Karpas-422 (cell line): ENCODE measurements around the gene SMYD3. TPM values are rescaled to one million over a fixed set of nuclear protein-coding genes. Genes with fewer than 3 reads are reported as not detected.

Source experiments
- DNase-seq: peaks from one replicate; pipeline ENCODE4 v3.0.0-alpha.2; 2015
- H2AFZ ChIP-seq: fragments of 200-600 bp; sonication (generic); 2 replicates; pipeline ENCODE4 v1.6.1; 2014; ENCODE audit warnings: antibody characterized with exemption, low read length, mixed read lengths
- H3K27ac ChIP-seq: fragments of 200-600 bp; sonication (generic); 2 replicates; pipeline ENCODE4 v1.5.1; 2014; ENCODE audit warnings: mild to moderate bottlenecking, low read length, moderate library complexity
- H3K27me3 ChIP-seq: fragments of 200-600 bp; sonication (generic); 2 replicates; pipeline ENCODE4 v1.6.1; 2014; ENCODE audit warnings: low read length, mixed read lengths
- H3K36me3 ChIP-seq: fragments of 200-600 bp; sonication (generic); 2 replicates; pipeline ENCODE4 v1.6.1; 2014; ENCODE audit warnings: low read length, mixed read lengths; ENCODE audit not compliant: insufficient read depth
- H3K4me1 ChIP-seq: fragments of 200-600 bp; sonication (generic); 2 replicates; pipeline ENCODE4 v1.6.1; 2014; ENCODE audit warnings: mild to moderate bottlenecking, low read length, mixed read lengths
- H3K4me2 ChIP-seq: fragments of 200-600 bp; sonication (generic); 2 replicates; pipeline ENCODE4 v1.6.1; 2014; ENCODE audit warnings: low read length, low read depth, mild to moderate bottlenecking; ENCODE audit not compliant: poor library complexity, severe bottlenecking
- H3K4me3 ChIP-seq: fragments of 200-600 bp; sonication (generic); 2 replicates; pipeline ENCODE4 v1.5.1; 2014; ENCODE audit warnings: mild to moderate bottlenecking, antibody characterized with exemption, low read length, mixed read lengths
- H3K79me2 ChIP-seq: fragments of 200-600 bp; sonication (generic); 2 replicates; pipeline ENCODE4 v1.6.1; 2014; ENCODE audit warnings: mild to moderate bottlenecking, low read length, mixed read lengths
- H3K9ac ChIP-seq: fragments of 200-600 bp; sonication (generic); 2 replicates; pipeline ENCODE4 v1.6.0; 2014; ENCODE audit warnings: low read length
- H3K9me2 ChIP-seq: fragments of 200-600 bp; sonication (generic), shearing (Covaris generic); replicated peaks from 2 replicates; pipeline ENCODE4 v1.6.0; 2014; ENCODE audit warnings: mild to moderate bottlenecking, low read length, moderate library complexity; ENCODE audit not compliant: insufficient read depth
- H3K9me3 ChIP-seq: fragments of 300-700, 200-600 bp; sonication (generic); 2 replicates; pipeline ENCODE4 v1.6.1; 2014; ENCODE audit warnings: low read length, mixed read lengths
- H4K20me1 ChIP-seq: fragments of 200-600 bp; sonication (generic); 2 replicates; pipeline ENCODE4 v1.6.1; 2014; ENCODE audit warnings: mild to moderate bottlenecking, antibody characterized with exemption, low read length, low read depth; ENCODE audit not compliant: insufficient read depth
- total RNA-seq: library from RNA; depleted of rRNA; stranded (reverse); fragments of >200 nt; shearing (Covaris generic); gene quantifications from 2 replicates; pipeline ENCODE4 v1.2.3, GENCODE V29; 2014; ENCODE audit warnings: low replicate concordance

SMYD3 gene
- total RNA-seq, 1 experiment from 2014 or later: 67.1 TPM

- DNase-seq: no peak
- no peak overlapping the region for H3K9ac ChIP-seq
- no peak overlapping the region for H3K4me2 ChIP-seq
- H2AFZ ChIP-seq: no peak overlapping the region
- H4K20me1 ChIP-seq: no peaks in the 10 kb centered on the region
- H3K4me3 ChIP-seq: no peak overlapping the region
- no peaks in the 10 kb centered on the region for H3K4me1 ChIP-seq
- peaks cover 9% of the 10 kb centered on the region; the same call in 1 of the 2 replicates for H3K79me2 ChIP-seq
- H3K27me3 ChIP-seq: no peaks in the 10 kb centered on the region
- no peaks in the 10 kb centered on the region for H3K9me3 ChIP-seq
- 0 out of 2 replicates have a peak, but pooled peaks cover 3% of the 10 kb centered on the region for H3K36me3 ChIP-seq
- no peaks in the 10 kb centered on the region for H3K9me2 ChIP-seq
- H3K27ac ChIP-seq: no peak overlapping the region
Observed at GRCh38 chr1:246343937-246344336, 163.1 kb downstream of the SMYD3 start.

GRCh38 chr1:246343251-246343650, 163.8 kb downstream of the SMYD3 start:
- Histone ChIP-seq H3K36me3 (0 out of 2 replicates have a peak, but pooled peaks cover 3% of the 10 kb centered on the region), H3K9ac (no peak overlapping the region), H4K20me1 (no peaks in the 10 kb centered on the region), H3K27ac (no peak overlapping the region), H3K4me2 (no peak overlapping the region), H3K27me3 (no peaks in the 10 kb centered on the region), H3K9me3 (no peaks in the 10 kb centered on the region), H3K79me2 (peaks cover 9% of the 10 kb centered on the region; the same call in 1 of the 2 replicates), H2AFZ (no peak overlapping the region), H3K4me1 (no peaks in the 10 kb centered on the region), H3K4me3 (no peak overlapping the region), H3K9me2 (no peaks in the 10 kb centered on the region)
- no peak for DNase-seq

GRCh38 chr1:246338546-246338945, 168.5 kb downstream of the SMYD3 start:
- Histone ChIP-seq H3K9me3 (no peaks in the 10 kb centered on the region), H3K4me1 (peaks cover 8% of the 10 kb centered on the region), H4K20me1 (0 out of 2 replicates have a peak, but pooled peaks cover 4% of the 10 kb centered on the region), H3K79me2 (peaks cover 17% of the 10 kb centered on the region; the same call in 1 of the 2 replicates), H3K4me2 (no peak overlapping the region), H3K27me3 (no peaks in the 10 kb centered on the region), H3K27ac (no peak overlapping the region), H3K4me3 (no peak overlapping the region), H2AFZ (no peak overlapping the region), H3K36me3 (no peaks in the 10 kb centered on the region), H3K9ac (no peak overlapping the region), H3K9me2 (no peaks in the 10 kb centered on the region)
- peak; percentile 31 for DNase-seq

- DNase-seq: peak; percentile 19
- no peak overlapping the region for H2AFZ ChIP-seq
- 0 out of 2 replicates have a peak, but pooled peaks cover 4% of the 10 kb centered on the region for H4K20me1 ChIP-seq
- peaks cover 8% of the 10 kb centered on the region for H3K4me1 ChIP-seq
- no peaks in the 10 kb centered on the region for H3K36me3 ChIP-seq
- peaks cover 17% of the 10 kb centered on the region; the same call in 1 of the 2 replicates for H3K79me2 ChIP-seq
- H3K9me3 ChIP-seq: no peaks in the 10 kb centered on the region
- no peak overlapping the region for H3K9ac ChIP-seq
- H3K4me2 ChIP-seq: no peak overlapping the region
- no peak overlapping the region for H3K4me3 ChIP-seq
- no peaks in the 10 kb centered on the region for H3K27me3 ChIP-seq
- no peaks in the 10 kb centered on the region for H3K9me2 ChIP-seq
- no peak overlapping the region for H3K27ac ChIP-seq
Observed at GRCh38 chr1:246338098-246338497, 169.0 kb downstream of the SMYD3 start.

GRCh38 chr1:246335151-246335550, 171.9 kb downstream of the SMYD3 start:
- Histone ChIP-seq H3K36me3 (no peaks in the 10 kb centered on the region), H3K4me2 (no peak overlapping the region), H3K27ac (no peak overlapping the region), H3K9me3 (no peaks in the 10 kb centered on the region), H3K79me2 (peaks cover 13% of the 10 kb centered on the region; the same call in 1 of the 2 replicates), H3K9ac (no peak overlapping the region), H3K9me2 (no peaks in the 10 kb centered on the region), H4K20me1 (0 out of 2 replicates have a peak, but pooled peaks cover 4% of the 10 kb centered on the region), H3K27me3 (no peaks in the 10 kb centered on the region), H3K4me3 (no peak overlapping the region), H3K4me1 (peaks cover 8% of the 10 kb centered on the region), H2AFZ (no peak overlapping the region)
- DNase-seq: no peak

- DNase-seq: no peak
Observed at GRCh38 chr1:246333855-246334254, 173.2 kb downstream of the SMYD3 start.

GRCh38 chr1:246332078-246332477, 175.0 kb downstream of the SMYD3 start:
- DNase-seq: no peak
- H3K9ac ChIP-seq: no peak overlapping the region
- H3K36me3 ChIP-seq: no peaks in the 10 kb centered on the region; the same call in 1 of the 2 replicates
- peaks cover 2% of the 10 kb centered on the region; the same call in 1 of the 2 replicates for H3K9me3 ChIP-seq
- no peak overlapping the region for H3K4me2 ChIP-seq
- no peak overlapping the region for H3K4me3 ChIP-seq
- H3K27ac ChIP-seq: no peak overlapping the region
- no peaks in the 10 kb centered on the region for H3K27me3 ChIP-seq
- no peak overlapping the region for H2AFZ ChIP-seq
- H3K4me1 ChIP-seq: peaks cover 8% of the 10 kb centered on the region
- H3K79me2 ChIP-seq: no peaks in the 10 kb centered on the region; the same call in 1 of the 2 replicates
- no peaks in the 10 kb centered on the region for H4K20me1 ChIP-seq
- H3K9me2 ChIP-seq: no peaks in the 10 kb centered on the region

More at GRCh38 chr1:246333855-246334254, 173.2 kb downstream of the SMYD3 start:
- Histone ChIP-seq H3K9ac (no peak overlapping the region), H3K27ac (no peak overlapping the region), H3K4me3 (no peak overlapping the region), H3K9me3 (peaks cover 2% of the 10 kb centered on the region; the same call in 1 of the 2 replicates), H3K9me2 (no peaks in the 10 kb centered on the region), H3K4me2 (no peak overlapping the region), H4K20me1 (0 out of 2 replicates have a peak, but pooled peaks cover 4% of the 10 kb centered on the region), H3K27me3 (no peaks in the 10 kb centered on the region), H3K36me3 (no peaks in the 10 kb centered on the region; the same call in 1 of the 2 replicates), H3K4me1 (peaks cover 8% of the 10 kb centered on the region), H2AFZ (no peak overlapping the region), H3K79me2 (peaks cover 8% of the 10 kb centered on the region; the same call in 1 of the 2 replicates)

- Histone ChIP-seq H3K4me3 (no peak overlapping the region), H3K27me3 (no peaks in the 10 kb centered on the region), H3K79me2 (no peaks in the 10 kb centered on the region; the same call in 1 of the 2 replicates), H3K9me2 (no peaks in the 10 kb centered on the region), H4K20me1 (no peaks in the 10 kb centered on the region), H3K9ac (no peak overlapping the region), H3K9me3 (peaks cover 2% of the 10 kb centered on the region; the same call in 1 of the 2 replicates), H3K27ac (no peak overlapping the region), H2AFZ (no peak overlapping the region), H3K4me1 (peaks cover 8% of the 10 kb centered on the region), H3K36me3 (no peaks in the 10 kb centered on the region; the same call in 1 of the 2 replicates), H3K4me2 (no peak overlapping the region)
- no peak for DNase-seq
Observed at GRCh38 chr1:246329900-246330299, 177.2 kb downstream of the SMYD3 start.
